Panc1 (cell line): ENCODE results near the gene TMEM269.

ENCODE experiments used
- CTCF ChIP-seq: fragments of 450-650 bp; IDR thresholded peaks from 2 replicates; pipeline ENCODE4 v1.5.1; 2017; ENCODE audit warnings: mild to moderate bottlenecking
- POLR2AphosphoS5 ChIP-seq: IDR thresholded peaks from 2 replicates; pipeline ENCODE4 v1.6.1; 2012; ENCODE audit warnings: mild to moderate bottlenecking, low read depth, low read length, moderate library complexity
- SIN3A ChIP-seq: IDR thresholded peaks from 2 replicates; pipeline ENCODE4 v1.6.1; 2012; ENCODE audit warnings: low read depth, mild to moderate bottlenecking, low read length, moderate library complexity, borderline replicate concordance; ENCODE audit not compliant: insufficient read depth
- TCF7L2 ChIP-seq: IDR thresholded peaks from 2 replicates; pipeline ENCODE4 v1.6.1; 2011; ENCODE audit warnings: mild to moderate bottlenecking, low read depth, low read length, inconsistent platforms

GRCh38 chr1:42736571-42737200, 48.1 kb upstream of the TMEM269 start:
- TF ChIP-seq POLR2AphosphoS5 (no peak), CTCF (no peak), TCF7L2 (no peak), SIN3A (no peak)
